Measurements from ENCODE around the gene TMPRSS11A. TPM values are rescaled to one million over a fixed set of nuclear protein-coding genes. Genes with fewer than 3 reads are reported as not detected.

The TMPRSS11A gene
- total and polyA plus RNA-seq, 2 experiments from 2014 or later, result not detected

DNA sequence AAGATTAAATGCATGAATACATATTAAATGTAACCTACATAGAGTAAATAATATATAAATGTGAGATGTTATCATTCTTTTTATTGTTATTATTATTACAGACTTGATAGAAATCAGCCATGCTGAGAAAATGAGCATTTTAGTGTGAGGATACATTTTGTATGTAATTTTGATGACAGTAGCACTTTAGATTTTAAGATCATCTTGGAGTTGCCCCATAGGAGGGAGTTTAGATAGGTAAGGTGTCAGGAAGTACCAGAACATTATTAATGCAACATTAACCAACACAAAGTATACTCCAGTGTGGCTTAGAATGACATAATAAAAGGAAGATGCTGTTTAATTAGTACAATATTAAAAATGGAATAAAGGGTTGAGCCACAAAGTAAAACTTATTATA lies 8.4 kb downstream of the TMPRSS11A start:
- H3K27ac ChIP-seq (ENCODE audit: low read depth), result no peak overlapping the region
- no peak overlapping the region for H3K4me2 ChIP-seq
- no peak for DNase-seq (ENCODE audit: low spot score)
- no peaks in the 10 kb centered on the region for H3K79me2 ChIP-seq (replicated peaks; ENCODE audit: insufficient read depth)
- no peak overlapping the region for H3K4me3 Mint-ChIP-seq
- no peaks in the 10 kb centered on the region for H3K4me1 ChIP-seq (ENCODE audit: insufficient read depth)
- peaks cover 1% of the 10 kb centered on the region for H3K27me3 Mint-ChIP-seq (ENCODE audit: insufficient read depth, low read depth, poor library complexity)
- no peak overlapping the region for H3K27ac Mint-ChIP-seq
- no peaks in the 10 kb centered on the region for H4K20me1 ChIP-seq (replicated peaks; ENCODE audit: insufficient read depth)
- TF ChIP-seq, protein P1, sequence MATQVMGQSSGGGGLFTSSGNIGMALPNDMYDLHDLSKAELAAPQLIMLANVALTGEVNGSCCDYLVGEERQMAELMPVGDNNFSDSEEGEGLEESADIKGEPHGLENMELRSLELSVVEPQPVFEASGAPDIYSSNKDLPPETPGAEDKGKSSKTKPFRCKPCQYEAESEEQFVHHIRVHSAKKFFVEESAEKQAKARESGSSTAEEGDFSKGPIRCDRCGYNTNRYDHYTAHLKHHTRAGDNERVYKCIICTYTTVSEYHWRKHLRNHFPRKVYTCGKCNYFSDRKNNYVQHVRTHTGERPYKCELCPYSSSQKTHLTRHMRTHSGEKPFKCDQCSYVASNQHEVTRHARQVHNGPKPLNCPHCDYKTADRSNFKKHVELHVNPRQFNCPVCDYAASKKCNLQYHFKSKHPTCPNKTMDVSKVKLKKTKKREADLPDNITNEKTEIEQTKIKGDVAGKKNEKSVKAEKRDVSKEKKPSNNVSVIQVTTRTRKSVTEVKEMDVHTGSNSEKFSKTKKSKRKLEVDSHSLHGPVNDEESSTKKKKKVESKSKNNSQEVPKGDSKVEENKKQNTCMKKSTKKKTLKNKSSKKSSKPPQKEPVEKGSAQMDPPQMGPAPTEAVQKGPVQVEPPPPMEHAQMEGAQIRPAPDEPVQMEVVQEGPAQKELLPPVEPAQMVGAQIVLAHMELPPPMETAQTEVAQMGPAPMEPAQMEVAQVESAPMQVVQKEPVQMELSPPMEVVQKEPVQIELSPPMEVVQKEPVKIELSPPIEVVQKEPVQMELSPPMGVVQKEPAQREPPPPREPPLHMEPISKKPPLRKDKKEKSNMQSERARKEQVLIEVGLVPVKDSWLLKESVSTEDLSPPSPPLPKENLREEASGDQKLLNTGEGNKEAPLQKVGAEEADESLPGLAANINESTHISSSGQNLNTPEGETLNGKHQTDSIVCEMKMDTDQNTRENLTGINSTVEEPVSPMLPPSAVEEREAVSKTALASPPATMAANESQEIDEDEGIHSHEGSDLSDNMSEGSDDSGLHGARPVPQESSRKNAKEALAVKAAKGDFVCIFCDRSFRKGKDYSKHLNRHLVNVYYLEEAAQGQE (IDR thresholded peaks at IDR 0.05; ENCODE audit: unreplicated experiment), result no peak
- TF ChIP-seq POLR2AphosphoS5 (IDR thresholded peaks at IDR 0.05; ENCODE audit: low read depth), result no peak
- TF ChIP-seq, protein P2, sequence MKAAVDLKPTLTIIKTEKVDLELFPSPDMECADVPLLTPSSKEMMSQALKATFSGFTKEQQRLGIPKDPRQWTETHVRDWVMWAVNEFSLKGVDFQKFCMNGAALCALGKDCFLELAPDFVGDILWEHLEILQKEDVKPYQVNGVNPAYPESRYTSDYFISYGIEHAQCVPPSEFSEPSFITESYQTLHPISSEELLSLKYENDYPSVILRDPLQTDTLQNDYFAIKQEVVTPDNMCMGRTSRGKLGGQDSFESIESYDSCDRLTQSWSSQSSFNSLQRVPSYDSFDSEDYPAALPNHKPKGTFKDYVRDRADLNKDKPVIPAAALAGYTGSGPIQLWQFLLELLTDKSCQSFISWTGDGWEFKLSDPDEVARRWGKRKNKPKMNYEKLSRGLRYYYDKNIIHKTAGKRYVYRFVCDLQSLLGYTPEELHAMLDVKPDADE (IDR thresholded peaks at IDR 0.05), result no peak
- no peak overlapping the region for H2AFZ ChIP-seq
- peaks cover 6% of the 10 kb centered on the region; the same call in 1 of the 2 replicates for H3K9me2 ChIP-seq (ENCODE audit: insufficient read depth)
- H3K9me3 Mint-ChIP-seq, result peaks cover 16% of the 10 kb centered on the region
- no peaks in the 10 kb centered on the region for H3K27me3 ChIP-seq (ENCODE audit: insufficient read depth)
- H3K4me3 ChIP-seq, result no peak overlapping the region
- peaks cover 6% of the 10 kb centered on the region; the same call in 1 of the 3 replicates for H3K36me3 Mint-ChIP-seq (ENCODE audit: low read depth)
- no peaks in the 10 kb centered on the region for H3K4me1 Mint-ChIP-seq
- no peaks in the 10 kb centered on the region for H3K36me3 ChIP-seq (ENCODE audit: insufficient read depth)
- ATAC-seq, result no peak
- H3F3A ChIP-seq (replicated peaks; ENCODE audit: low read depth), result no peaks in the 10 kb centered on the region

DNA sequence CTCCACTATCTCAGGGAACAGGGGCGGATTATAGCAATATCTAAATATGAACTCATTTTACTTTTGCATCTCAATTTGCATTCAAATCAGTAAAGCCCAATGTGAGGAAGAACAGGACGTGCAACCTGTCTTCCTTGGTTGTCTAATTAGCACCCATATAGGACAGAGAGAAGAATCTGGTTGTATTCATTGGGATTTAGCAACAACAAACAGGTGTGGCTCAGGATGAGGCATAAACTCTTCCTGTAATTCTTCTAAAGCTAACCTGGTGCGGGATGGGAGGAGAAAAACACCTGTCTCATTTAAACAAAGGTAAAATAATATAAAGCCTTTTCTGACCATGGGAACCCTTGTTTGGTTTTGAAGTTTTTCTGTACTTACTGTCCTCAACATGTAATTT lies 22.2 kb downstream of the TMPRSS11A start:
- no peaks in the 10 kb centered on the region for H3K4me1 ChIP-seq (ENCODE audit: insufficient read depth)
- H2AFZ ChIP-seq, result no peak overlapping the region
- Mint-ChIP-seq H3K27ac (no peak overlapping the region), H3K36me3 (ENCODE audit: low read depth) (no peaks in the 10 kb centered on the region), H3K9me3 (no peaks in the 10 kb centered on the region; the same call in 2 of the 3 replicates), H3K27me3 (ENCODE audit: insufficient read depth, low read depth, poor library complexity) (no peaks in the 10 kb centered on the region), H3K4me3 (no peak overlapping the region), H3K4me1 (no peaks in the 10 kb centered on the region)
- no peaks in the 10 kb centered on the region for H4K20me1 ChIP-seq (replicated peaks; ENCODE audit: insufficient read depth)
- no peak overlapping the region for H3K4me3 ChIP-seq
- ATAC-seq (no peak), DNase-seq (ENCODE audit: low spot score) (no peak)
- H3K36me3 ChIP-seq (ENCODE audit: insufficient read depth), result no peaks in the 10 kb centered on the region
- no peaks in the 10 kb centered on the region for H3K27me3 ChIP-seq (ENCODE audit: insufficient read depth)
- H3K79me2 ChIP-seq (replicated peaks; ENCODE audit: insufficient read depth), result no peaks in the 10 kb centered on the region
- no peak overlapping the region for H3K4me2 ChIP-seq
- no peak overlapping the region for H3K27ac ChIP-seq (ENCODE audit: low read depth)
- no peaks in the 10 kb centered on the region for H3F3A ChIP-seq (replicated peaks; ENCODE audit: low read depth)
- no peaks in the 10 kb centered on the region for H3K9me2 ChIP-seq (ENCODE audit: insufficient read depth)
- TF ChIP-seq CREB1 (CRISPR knock-in tag; IDR thresholded peaks at IDR 0.05; ENCODE audit: low read depth) (no peak), POLR2AphosphoS5 (IDR thresholded peaks at IDR 0.05; ENCODE audit: low read depth) (no peak), NANOG (IDR thresholded peaks at IDR 0.05; ENCODE audit: borderline replicate concordance) (no peak), STAT1 (IDR thresholded peaks at IDR 0.05; ENCODE audit: unreplicated experiment) (no peak), EZH2phosphoT487 (IDR thresholded peaks at IDR 0.05; ENCODE audit: unreplicated experiment) (no peak), ZNF331 (CRISPR knock-in tag; IDR thresholded peaks at IDR 0.05; ENCODE audit: low read depth) (no peak), EZH2 (IDR thresholded peaks at IDR 0.05; ENCODE audit: low read depth, unreplicated experiment) (no peak), ZNF114 (CRISPR knock-in tag; IDR thresholded peaks at IDR 0.05) (no peak)
- TF ChIP-seq, protein P2 (IDR thresholded peaks at IDR 0.05), result no peak
- TF ChIP-seq, protein P3, sequence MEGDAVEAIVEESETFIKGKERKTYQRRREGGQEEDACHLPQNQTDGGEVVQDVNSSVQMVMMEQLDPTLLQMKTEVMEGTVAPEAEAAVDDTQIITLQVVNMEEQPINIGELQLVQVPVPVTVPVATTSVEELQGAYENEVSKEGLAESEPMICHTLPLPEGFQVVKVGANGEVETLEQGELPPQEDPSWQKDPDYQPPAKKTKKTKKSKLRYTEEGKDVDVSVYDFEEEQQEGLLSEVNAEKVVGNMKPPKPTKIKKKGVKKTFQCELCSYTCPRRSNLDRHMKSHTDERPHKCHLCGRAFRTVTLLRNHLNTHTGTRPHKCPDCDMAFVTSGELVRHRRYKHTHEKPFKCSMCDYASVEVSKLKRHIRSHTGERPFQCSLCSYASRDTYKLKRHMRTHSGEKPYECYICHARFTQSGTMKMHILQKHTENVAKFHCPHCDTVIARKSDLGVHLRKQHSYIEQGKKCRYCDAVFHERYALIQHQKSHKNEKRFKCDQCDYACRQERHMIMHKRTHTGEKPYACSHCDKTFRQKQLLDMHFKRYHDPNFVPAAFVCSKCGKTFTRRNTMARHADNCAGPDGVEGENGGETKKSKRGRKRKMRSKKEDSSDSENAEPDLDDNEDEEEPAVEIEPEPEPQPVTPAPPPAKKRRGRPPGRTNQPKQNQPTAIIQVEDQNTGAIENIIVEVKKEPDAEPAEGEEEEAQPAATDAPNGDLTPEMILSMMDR (conservative IDR thresholded peaks at IDR 0.05; ENCODE audit: low read depth in 2 of 2), result no peak
- TF ChIP-seq, protein P1 (IDR thresholded peaks at IDR 0.05; ENCODE audit: unreplicated experiment), result no peak
